Breast epithelium (tissue), 3 donors: Measurements from ENCODE around the gene MLXIP.

Experiments
- POLR2A ChIP-seq: fragments of 450-650 bp; IDR thresholded peaks from one replicate; pipeline ENCODE4 v1.6.1; 2016; ENCODE audit warnings: antibody characterized with exemption, mild to moderate bottlenecking, moderate library complexity
- POLR2AphosphoS5 ChIP-seq, 3 donors: sonication (generic); formaldehyde crosslinking; IDR thresholded peaks; one replicate each; pipeline ENCODE4 v1.6.1; 2017; ENCODE audit warnings: antibody characterized with exemption in 3 of 3

DNA sequence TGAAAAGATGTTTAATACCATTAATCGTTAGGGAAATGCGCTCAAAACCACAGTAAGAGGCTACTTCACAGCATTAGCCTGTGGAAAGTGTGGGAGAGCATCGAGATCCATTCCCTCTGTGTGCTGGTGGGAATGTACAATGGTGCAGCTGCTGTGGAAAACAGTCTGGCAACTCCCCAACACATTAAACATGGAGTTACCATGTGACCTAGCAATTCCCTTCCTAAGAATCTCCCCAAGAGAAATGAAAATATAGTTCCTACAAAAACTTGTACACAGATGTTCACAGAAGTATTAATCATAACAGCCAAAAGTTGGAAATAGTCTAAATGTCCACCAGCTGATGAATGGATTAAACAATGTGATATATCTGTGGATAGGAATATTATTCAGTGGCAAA, 23.8 kb downstream of the MLXIP start:
- TF ChIP-seq POLR2A (no peak), POLR2AphosphoS5 (IDR thresholded peaks at IDR 0.05) (no peak)
